KOPT-K1 (cell line): ENCODE measurements around the gene IFI6.
A peak's percentile ranks its signal among the peaks of the same experiment; 100 is the strongest.

ENCODE experiments used
- H3K27ac ChIP-seq: fragments of 200-600 bp; sonication (generic); 2 replicates; pipeline ENCODE4 v1.5.1; 2016; ENCODE audit warnings: antibody characterized with exemption, mild to moderate bottlenecking, low read depth, low read length; ENCODE audit not compliant: poor library complexity, severe bottlenecking
- H3K36me3 ChIP-seq: fragments of 200-600 bp; sonication (generic); 2 replicates; pipeline ENCODE4 v1.5.1; 2017; ENCODE audit warnings: antibody characterized with exemption, mild to moderate bottlenecking, low read length, moderate library complexity; ENCODE audit not compliant: insufficient read depth
- H3K9me3 ChIP-seq: fragments of 200-600 bp; sonication (generic); 2 replicates; pipeline ENCODE4 v1.5.1; 2017; ENCODE audit warnings: antibody characterized with exemption, low read length, mild to moderate bottlenecking; ENCODE audit not compliant: insufficient read depth, poor library complexity, severe bottlenecking

The IFI6 gene

DNA sequence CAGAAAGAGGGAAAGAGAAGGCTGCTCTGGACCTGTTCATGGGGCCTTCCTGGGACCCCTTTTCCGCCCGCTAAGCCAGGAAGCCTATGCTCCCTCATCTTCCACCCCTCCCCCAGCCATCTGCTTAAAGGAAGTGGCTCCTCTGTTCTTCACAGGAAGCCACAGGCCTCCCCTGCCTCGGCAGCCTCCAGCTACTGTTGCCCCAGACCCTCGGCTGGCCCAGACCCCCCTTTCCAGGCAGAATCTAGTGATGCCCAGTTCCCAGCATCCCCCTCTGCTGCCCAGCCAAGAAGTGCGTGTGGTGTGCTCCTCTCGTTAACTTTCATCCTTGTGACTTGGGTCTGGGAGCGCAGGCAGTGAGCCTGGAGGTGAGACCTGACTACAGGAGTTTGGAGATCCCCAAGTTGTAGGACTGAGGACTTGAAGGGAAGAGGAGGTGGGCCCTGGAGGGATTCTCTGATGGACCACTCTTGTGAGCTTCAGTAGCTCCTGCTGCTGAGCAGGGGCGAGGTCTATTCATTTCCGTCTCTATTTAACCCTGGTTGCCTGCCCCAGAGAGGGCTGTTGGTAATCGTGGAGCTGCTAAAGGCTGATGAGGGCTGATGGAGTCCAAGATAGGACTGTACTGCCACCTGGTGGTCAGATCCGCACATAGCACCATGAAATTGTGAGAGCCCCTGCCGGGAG lies 9.1 kb downstream of the IFI6 start:
- Histone ChIP-seq H3K36me3 (peaks cover 21% of the 10 kb centered on the region; the same call in 1 of the 2 replicates), H3K27ac (peak overlapping the region; percentile 99), H3K9me3 (no peaks in the 10 kb centered on the region)

DNA sequence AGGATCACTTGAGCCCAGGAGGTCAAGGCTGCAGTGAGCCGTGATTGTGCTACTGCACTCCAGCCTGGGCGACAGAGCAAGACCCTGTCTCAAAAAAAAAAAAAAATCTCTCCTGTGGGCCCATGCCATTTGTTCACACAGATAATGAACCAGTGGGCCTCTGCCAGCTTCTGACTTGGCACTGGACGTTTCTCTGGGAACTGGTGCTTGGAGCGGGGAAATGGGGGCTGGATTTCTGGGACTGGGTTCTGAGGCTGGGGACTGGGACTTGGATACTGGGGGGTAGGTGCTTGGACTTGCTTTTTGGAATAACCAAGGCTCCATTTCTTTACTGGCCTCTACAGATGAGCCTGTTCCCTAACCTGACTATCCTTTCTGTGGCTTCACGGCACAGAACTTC lies 9.7 kb downstream of the IFI6 start:
- Histone ChIP-seq H3K9me3 (no peaks in the 10 kb centered on the region), H3K36me3 (peaks cover 17% of the 10 kb centered on the region; the same call in 1 of the 2 replicates), H3K27ac (peak overlapping the region; percentile 99)

DNA sequence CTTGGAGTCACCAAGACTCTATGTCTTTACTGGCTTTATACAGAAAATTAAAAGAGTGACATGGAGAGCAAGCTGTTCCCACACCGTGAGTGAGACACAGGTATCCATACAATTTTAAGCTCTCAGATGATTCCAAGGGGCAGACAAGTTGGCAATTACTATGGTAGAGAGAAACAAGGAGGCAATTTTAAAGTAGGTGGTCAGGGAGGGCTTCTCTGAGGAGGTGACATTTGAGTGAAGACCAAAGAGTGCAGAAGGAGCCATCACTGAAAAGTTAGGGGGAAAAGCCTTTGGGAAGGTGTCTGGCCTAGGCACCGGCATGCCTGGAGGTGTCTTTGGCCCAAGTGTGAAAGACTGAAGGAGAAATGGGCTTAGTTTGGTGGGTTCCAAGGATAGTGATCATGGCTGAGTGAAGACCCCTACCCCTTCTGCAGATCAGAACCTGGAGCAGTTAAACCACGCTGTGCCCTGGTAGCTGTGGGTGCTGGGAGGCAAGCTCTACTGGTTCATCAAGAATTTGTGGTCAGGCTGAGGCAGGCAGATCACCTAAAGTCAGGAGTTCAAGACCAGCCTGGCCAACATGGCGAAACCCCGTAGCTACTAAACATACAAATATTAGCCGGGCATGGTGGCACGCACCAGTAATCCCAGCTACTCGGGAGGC lies 10.4 kb downstream of the IFI6 start:
- H3K9me3 ChIP-seq, result no peaks in the 10 kb centered on the region
- peak overlapping the region; percentile 99 for H3K27ac ChIP-seq
- peaks cover 12% of the 10 kb centered on the region; the same call in 1 of the 2 replicates for H3K36me3 ChIP-seq

DNA sequence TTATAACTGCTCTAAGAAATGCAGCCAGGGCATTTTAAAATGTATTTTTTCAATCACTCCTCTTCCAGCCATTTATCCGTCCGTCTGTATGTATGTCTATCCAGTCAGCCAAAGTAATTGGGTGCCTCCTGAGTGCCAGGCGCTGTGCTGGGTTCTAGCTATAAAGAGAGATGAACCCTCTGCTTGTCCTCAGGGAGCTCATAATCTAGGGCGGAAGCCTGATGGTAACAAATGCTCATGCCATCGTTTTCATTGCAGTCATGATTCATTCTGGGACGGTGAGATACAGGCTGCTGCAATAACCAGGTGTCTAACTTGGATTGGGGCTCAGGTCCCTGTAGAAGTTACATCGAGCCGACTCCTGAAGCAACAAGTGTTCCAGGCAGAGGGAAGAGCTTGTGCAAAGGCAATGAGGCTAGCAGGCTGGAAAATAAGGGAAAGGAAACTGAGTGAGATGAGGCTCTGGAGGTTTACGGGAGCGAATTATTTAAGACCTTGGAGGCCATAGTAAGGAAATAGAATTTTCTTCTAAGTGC lies 11.6 kb downstream of the IFI6 start:
- Histone ChIP-seq H3K9me3 (no peaks in the 10 kb centered on the region), H3K27ac (peak overlapping the region; percentile 99), H3K36me3 (0 out of 2 replicates have a peak, but pooled peaks cover under 1% of the 10 kb centered on the region)

DNA sequence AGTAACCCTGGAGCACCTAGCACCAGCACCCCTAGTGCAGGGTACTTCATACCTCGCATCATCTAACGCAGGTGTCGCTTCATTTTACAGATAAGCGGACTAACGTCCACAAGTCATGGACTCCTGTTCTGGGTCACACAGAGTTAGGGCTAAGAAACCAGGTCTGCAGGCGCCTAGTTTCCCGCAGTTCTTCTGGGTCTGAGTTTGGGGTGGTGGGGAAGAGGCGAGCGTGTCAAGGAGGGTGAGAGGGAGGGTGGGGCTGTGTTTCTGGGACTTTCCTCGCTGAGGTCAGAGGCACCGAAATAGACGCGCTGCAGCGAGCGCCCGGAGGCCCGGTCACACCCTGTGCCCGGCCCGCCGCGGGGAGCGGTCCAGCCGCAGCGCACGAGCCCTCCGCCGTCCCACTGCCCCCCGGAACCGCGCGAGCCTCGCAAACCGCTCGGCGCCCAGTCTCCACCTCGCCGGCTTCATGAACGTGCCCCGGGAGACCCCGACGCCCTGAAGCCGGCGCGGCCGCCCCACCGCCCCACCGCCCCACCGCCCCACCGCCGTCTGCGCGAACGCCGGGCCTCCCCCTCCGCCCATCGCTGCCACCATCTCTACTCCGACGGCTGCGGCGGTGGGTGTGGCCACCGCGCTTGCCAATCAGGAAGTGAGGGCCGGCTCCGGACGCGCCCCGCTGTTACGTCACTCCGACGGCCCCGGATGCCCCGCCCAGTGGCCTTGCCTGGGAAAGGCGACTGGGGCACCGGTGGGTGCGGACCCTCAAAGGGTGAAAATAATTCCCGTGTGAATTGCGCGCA lies 12.3 kb downstream of the IFI6 start:
- peak overlapping the region; percentile 99 for H3K27ac ChIP-seq
- no peaks in the 10 kb centered on the region for H3K9me3 ChIP-seq
- H3K36me3 ChIP-seq, result no peaks in the 10 kb centered on the region

DNA sequence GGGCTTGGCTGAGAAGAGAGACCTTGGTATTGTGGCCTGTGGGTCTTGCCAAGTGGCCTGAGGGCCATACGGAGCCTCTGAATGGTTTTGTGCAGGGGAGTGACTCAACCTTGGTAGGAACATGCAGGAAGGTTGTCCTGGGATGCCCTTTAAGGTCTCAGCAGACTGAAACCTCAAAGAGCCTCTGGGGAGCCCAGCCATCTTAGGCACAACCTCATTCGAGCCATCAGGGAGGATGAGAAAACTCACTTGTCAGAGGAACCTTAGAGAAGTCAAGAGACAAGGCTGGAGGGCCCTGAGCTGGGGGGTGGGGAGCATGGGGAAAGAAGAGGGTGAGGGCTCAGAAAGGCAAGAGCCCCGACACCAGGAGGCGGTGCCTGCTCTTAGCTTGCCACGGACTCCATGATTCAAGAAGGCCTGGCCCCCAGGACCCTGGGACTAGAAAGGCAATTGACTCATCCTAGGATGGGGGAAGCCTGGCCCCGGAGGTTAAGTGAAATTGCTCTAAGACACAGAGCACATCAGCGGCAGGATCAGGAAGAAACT lies 13.0 kb downstream of the IFI6 start:
- peak overlapping the region; percentile 99 for H3K27ac ChIP-seq
- H3K36me3 ChIP-seq, result no peaks in the 10 kb centered on the region
- no peaks in the 10 kb centered on the region for H3K9me3 ChIP-seq

DNA sequence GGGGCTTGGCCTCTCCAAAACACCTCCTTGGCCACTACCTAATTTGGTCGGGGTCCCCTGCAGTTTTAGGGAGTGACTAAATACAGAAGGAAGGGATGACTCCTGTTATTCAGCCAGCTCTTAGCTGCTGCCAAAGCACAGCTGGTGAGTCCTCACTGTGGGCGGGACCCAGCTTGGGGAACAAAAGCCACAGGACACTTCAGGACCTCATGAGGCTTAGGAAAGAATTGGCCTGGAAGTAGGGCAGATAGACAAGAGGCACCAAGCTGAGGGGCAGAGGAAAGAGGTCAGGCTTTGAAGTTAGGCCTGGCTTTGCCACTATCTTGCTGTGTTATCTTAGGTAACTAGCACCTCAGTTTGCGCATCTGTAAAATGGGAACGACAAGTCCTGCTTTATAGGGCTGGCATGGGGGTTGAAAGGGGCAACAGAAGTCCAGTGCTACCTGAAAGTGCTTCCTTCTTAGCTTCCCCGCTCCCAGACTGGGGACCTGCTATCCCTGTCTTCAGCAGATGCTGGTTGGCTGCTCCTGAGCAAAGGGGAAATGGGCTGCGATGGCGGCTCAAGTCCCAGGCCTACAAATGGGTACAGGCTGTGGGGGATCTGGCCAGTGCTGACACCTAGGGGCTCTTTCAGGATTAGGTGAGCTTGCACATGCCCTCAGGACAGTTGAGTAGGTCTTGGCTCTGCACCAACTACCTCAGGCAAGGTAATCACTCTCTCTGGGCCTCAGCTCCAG lies 15.7 kb downstream of the IFI6 start:
- H3K9me3 ChIP-seq, result no peaks in the 10 kb centered on the region
- H3K27ac ChIP-seq, result peak overlapping the region; percentile 60
- no peaks in the 10 kb centered on the region for H3K36me3 ChIP-seq

DNA sequence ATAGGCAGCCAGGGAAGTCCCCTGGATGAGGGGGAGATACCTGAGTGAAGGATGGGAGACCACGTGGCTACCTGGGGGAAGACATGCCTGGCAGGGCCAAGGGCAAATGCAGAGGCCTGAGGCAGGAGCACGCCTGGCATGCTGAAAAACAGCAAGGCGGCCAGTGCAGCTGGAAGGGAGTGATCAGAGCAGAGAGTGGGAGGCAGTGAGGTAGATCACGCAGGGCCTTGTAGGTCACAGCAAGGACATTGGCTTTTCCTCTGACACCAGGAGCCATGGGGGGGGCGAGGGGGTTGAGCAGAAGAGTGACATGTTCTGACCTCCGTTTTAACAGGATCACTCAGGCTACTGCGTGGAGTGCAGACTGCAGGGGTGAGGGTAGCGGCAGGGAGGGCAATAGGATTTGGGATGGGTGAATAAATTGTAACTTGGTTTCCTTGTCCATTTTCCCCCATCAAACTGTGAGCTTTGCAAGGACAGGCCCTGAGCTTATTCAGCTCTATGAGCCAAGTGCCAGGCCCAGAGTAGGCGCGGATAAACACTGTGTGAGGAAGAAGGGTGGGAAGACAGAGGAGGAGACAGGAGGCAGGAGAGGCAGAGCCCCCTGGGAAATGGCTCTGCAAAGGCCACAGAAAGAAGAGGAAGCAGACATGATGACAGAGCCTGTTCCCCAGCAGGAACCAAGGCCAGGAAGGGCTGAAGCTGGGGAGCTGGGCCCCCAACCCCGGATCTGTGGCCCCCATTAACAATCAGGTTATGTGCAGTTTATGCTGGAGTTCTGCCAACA lies 16.6 kb downstream of the IFI6 start:
- H3K27ac ChIP-seq, result peak overlapping the region; percentile 60

DNA sequence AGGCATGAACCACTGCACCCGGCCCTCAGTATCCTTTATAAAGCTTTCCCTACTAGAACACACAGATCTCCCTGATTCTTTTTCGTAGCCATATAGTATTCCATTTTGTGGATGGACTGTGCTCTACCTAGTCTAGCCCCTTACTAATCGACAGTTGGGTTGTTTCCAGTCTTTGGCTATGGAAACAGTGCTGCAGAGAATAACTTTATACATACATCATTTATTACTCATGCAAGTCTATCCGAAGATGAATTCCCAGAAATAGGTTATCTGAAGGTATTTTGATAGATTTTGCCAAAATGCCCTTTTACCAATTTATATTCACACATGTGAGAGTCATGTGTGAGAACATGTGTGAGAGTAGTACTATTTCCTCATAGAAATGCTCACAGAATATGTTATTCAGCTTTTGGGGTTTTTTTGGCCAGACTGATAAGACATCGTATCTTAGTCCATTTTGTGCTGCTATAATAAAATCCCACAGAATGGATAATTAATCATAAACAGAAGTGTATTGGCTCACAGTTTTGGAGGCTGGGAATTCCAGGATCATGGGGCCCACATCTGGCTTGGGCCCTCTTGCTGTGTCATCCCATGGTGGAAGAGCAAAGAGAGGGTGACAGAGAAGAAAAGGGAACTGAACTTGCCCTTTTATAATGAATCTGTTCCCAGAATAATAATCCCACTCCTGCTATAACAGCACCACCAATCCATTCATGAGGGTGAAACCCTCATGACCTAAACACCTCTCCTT lies 19.7 kb downstream of the IFI6 start:
- no peaks in the 10 kb centered on the region for H3K36me3 ChIP-seq
- no peaks in the 10 kb centered on the region for H3K9me3 ChIP-seq
- H3K27ac ChIP-seq, result peak overlapping the region; percentile 70

More for the DNA sequence above, 16.6 kb downstream of the IFI6 start:
- no peaks in the 10 kb centered on the region for H3K36me3 ChIP-seq
- H3K9me3 ChIP-seq, result no peaks in the 10 kb centered on the region

DNA sequence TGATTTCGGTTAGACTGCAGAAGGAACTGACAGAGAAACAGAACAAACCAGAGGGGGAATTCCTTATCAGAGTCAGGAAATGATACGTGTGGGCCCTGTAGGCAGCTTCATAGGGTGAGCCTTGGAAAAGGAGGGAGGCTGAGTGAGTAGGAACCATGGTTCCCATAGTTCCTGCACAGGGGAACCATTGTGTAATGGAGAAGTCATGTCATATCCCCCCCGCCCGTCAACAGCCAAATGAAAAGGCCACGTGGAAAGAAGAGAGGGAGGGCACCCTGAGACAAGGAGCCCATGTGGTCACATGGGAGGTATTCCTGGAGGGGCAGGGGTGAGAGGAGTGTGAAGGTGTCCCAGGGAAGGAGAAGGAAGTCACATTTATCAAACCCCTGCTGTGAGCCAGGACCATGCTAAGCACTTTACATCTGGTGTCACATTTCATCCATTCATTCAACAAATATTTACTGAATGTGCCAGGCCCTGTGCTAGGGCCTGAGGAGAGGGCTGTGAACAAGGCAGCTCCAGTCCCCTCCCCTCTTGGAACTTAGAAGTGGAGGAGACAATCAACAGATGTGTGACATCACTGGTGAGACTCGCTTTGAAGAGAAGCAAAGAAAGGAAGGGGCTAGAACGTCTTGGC lies 21.3 kb downstream of the IFI6 start:
- Histone ChIP-seq H3K27ac (peak overlapping the region; percentile 70), H3K9me3 (no peaks in the 10 kb centered on the region), H3K36me3 (no peaks in the 10 kb centered on the region)

DNA sequence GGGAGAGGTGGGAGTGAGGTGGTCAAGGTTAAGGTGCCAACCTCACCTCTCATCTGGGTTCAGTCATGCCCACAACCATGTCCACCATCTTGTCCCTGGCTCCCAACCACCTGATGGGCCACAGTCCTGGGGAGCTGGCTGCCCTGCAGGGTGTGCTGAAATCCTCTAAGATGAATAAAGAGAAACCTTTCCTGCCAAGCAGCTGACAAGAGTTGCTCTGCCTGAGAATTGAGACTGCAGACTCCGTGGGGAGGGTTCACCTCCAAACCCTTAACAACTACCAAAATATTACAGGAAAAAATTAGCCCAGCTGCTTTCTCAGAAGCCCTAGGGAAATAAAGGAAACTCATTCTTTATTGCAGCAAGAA lies 21.8 kb downstream of the IFI6 start:
- Histone ChIP-seq H3K27ac (peak overlapping the region; percentile 70), H3K9me3 (no peaks in the 10 kb centered on the region), H3K36me3 (no peaks in the 10 kb centered on the region)

DNA sequence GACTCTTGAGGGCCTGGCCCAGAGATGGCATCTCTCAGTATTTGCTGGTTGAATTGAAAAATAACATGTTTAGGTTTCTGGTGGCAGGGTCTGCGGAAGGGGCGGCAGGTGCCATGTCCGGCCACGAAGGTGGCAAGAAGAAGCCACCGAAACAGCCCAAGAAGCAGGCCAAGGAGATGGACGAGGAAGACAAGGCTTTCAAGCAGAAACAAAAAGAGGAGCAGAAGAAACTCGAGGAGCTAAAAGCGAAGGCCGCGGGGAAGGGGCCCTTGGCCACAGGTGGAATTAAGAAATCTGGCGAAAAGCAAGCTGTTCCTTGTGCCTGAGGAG lies 22.7 kb downstream of the IFI6 start:
- peak overlapping the region; percentile 11 for H3K27ac ChIP-seq
- H3K36me3 ChIP-seq, result no peaks in the 10 kb centered on the region
- H3K9me3 ChIP-seq, result no peaks in the 10 kb centered on the region
